T1000 (cell line): Measurements from ENCODE around the gene PLCL1.
A peak's percentile ranks its signal among the peaks of the same experiment; 100 is the strongest.

Source experiments
- DNase-seq: peaks from one replicate; lab custom pipeline; 2025; ENCODE audit warnings: mixed read lengths; lab: John Stamatoyannopoulos, UW

Gene PLCL1

DNA sequence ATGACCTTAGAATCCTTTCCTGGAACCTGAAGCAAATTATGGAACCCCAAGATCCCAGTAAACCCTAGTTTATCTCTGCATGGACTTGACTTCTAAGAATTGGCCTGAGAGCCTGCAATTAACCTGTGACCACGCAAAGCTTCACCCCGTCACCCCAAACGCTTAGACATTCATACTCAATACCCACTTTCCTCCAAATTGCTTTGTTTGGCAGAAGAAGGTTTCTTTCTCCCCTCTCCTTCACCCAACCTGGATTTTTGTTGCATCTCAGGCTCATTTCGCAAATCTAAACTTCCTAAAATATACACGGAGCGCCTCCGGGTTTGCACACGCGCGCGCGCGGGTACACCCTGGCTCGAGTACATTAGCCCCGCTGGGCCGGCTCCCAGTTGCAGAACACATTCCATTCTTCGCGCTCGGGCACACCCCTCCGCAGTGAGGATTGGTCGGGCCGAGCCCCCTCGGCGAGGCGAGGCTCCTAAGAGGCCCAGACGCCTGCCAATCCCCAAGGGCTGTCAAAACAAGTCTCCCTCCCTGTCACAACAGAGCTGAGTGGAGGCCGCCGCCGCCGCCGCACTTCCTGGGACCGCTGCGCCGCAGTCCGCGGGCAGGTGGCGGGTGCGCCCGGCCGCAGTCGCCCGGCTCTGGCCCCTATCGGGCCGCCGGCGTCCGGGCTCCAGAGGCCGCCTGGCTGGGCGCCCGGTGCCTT is at the start of gene PLCL1:
PLCL1 (plus strand) TSS at position 545 of the 709 bp plus-strand sequence.
- DNase-seq, result peak; percentile 86

- no peak for DNase-seq
Observed at GRCh38 chr2:197759013-197759412, 45.4 kb upstream of the PLCL1 start.

- DNase-seq, result no peak
Observed at GRCh38 chr2:197759625-197760292, 44.6 kb upstream of the PLCL1 start.

GRCh38 chr2:197760293-197760657 is 44.1 kb upstream of the PLCL1 start:
- no peak for DNase-seq

GRCh38 chr2:197777823-197778407 is 26.5 kb upstream of the PLCL1 start:
- no peak for DNase-seq

GRCh38 chr2:197779261-197779660 is 25.1 kb upstream of the PLCL1 start:
- no peak for DNase-seq

DNA sequence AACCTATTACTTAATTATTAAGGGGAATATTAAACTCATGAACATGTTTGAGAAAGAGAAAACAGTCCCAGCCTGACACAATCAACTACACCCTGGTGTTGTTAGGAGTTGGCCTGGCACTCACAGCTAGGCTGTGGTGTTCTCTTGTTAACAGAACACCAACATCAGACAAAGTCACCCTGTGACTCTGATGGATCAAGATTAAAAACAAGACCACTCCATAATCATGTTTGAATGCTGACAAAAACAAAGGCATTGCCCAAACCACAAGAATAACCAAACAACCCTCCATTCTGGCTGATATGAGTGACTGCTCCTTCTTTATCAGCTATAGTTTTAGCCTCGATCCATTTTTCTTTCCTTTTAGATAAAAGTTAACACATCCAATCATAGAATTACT is 22.3 kb upstream of the PLCL1 start:
- no peak for DNase-seq

- DNase-seq, result no peak
Observed at GRCh38 chr2:197784956-197785941, 19.1 kb upstream of the PLCL1 start, which contains the start of gene BOLL. Gene BOLL, minus strand, starts transcription at chr2:197785319. Its CDS starts 3,469 bp downstream, at chr2:197781850.

DNA sequence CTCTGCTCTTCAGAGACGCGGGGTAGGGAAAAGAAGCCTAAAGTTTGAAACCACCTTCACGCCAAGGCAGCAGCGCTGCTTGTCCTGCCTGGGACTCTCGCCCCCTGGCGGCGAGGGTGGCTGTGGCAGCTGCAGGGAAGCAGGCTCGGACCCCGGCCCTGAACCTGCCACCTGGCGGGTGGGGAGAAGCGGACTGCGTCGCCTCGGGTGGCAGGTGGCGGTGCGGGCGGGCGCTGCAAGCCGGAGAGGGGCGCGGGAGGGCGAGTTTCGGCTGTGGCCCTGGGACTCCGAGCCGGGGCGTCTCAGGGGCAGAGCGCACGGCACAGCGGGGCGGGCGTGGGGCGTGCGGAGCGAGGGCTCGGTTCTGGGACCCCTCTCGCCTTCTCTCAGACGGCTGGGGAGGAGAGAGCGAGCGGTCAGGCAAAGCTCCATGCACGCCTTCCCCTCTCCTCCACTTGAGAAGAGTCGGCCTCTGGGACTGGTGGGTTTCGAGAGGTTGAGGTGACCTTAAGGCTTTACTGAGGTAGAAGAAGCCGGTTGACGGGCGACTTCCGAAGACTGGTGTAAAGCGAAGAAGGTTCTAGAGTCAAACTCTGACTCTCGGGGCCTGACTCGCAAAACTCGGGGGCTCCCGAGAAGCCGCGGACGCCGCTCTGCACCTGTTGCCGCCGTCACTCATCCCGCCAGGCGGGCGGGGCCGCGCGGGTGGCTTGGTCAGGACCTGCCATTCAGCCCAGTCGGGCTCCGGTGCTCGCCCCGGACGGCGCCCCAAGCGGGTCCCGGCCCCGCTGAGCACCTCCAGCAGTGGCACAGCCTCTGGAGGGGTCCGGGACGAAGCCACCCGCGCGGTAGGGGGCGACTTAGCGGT is 18.1 kb upstream of the PLCL1 start:
- no peak for DNase-seq

- no peak for DNase-seq
Observed at GRCh38 chr2:197793456-197793855, 10.9 kb upstream of the PLCL1 start.

GRCh38 chr2:197795277-197795676 is 9.1 kb upstream of the PLCL1 start:
- DNase-seq, result no peak

DNA sequence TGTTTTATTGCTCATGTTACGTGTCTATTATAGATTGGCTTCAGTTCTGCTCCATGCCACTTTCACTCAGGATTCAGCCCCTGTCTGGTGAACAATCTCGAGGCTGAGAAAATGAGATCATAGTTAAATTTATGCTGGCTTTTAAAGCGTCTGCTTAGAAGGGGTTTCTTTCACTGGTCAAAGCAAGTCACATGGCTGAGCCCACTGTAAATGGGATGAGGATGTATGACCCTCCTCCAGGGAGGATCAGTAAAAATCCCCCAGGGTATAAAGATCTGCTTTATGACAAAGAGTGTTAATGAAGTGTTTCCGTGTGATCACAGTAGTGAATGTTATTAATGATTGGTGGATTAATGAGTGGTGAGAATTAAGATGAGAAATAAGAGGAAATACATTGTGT is 6.2 kb upstream of the PLCL1 start:
- DNase-seq, result no peak

DNA sequence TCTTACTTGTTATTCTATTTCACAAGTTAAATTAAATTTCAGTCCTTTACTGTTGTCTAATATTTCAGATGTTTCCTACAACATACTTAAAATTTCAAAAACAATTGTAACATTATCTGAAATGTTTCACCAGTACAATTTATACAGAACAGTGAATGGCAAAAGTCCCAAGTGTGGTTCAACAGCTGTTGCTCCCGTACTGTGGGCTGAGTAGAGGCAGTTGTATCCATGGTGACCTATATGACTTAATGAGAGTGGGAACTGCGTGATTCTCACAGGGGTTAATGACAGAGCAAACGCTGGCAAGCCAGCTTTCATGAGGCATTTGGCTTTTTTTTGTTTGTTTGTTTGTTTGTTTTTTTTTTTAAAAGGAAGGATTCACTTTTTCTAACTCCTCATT is 5.3 kb upstream of the PLCL1 start:
- DNase-seq, result no peak

DNA sequence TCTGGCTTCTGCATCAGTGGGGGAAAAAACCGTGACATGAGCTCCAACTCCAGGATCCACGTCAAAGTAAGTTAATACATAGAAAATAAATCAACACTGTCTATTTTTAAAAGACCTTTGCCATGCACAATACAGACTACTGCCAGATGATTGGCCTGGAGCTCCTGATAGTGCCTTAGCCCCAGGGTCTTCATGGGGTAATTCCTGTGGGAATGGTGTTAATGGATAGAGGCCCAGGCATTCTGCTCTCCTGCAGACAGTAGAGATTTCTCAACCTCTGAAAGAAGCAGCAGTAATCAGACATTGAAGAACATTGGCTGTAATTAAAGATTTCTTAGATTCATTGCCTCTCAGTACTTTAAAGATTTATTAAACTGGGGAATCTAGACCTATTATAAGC is 4.3 kb upstream of the PLCL1 start:
- no peak for DNase-seq

DNA sequence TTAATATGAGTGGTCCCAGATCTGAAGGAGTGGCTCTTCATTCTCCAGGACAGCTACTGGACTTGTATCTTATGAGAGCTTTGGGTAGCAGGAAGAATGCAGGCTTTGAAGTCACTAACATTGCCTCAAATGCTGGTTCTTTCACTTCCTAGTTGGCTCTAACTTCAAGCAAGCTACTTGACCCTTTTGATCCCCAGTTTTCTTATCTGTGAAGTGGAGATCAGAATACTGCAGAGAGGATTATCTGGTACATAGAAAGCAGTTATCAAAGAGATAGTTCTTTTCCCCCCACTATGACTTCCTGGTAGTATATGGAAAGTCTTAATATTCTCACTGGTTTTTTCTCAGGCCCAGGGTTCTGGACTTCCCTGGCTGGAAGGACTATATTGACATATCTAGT is 3.4 kb upstream of the PLCL1 start:
- DNase-seq, result no peak

DNA sequence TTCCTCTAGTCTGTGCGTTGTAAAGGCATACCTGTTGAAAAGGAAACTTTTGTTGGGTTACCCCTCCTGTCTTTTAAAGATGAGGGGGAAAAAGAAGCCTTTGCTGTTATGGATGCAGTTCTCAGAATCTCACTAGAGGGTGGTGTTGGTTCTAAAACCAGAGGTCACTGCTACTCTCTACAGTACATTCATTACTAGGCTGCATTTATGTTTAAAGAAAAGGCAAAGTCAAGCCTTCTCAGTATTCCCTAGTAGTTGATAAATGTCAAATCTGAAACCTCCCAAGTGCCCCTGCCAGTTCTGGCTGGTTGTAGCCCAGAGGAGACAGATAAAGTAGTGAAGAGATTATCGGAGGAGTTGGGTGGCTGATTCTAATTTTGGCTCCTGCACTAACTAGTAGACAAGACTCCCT is 1.4 kb upstream of the PLCL1 start:
- DNase-seq, result no peak

- DNase-seq, result no peak
Observed at GRCh38 chr2:197804758-197805714, 643 bp downstream of the PLCL1 start.

- no peak for DNase-seq
Observed at GRCh38 chr2:197805715-197806633, 1.6 kb downstream of the PLCL1 start.

DNA sequence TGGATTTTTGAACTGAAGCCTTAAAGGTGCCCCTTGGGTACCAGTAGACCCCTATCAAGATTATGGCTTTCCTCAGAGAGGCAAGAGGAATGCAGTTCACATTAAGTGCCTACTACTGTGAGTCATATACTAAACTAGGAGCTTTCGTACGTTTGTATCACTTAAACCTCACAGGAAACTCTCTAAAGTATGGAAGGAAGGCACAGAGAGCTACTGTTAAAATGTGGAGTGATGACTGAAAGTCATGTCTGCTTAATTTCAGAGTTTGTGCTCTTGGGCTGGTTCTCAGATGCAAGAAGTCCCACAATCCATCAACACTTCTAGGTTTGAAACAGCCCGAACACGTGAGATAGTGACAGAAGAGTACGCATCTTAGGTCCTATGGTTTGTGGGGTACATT is 4.7 kb downstream of the PLCL1 start:
- no peak for DNase-seq
